ENCODE measurements around the gene LGALS1. TPM values are rescaled to one million over a fixed set of nuclear protein-coding genes. Genes with fewer than 3 reads are reported as not detected.

The LGALS1 gene
- total RNA-seq, 1 donor from 2014 or later: 1,816 TPM

DNA sequence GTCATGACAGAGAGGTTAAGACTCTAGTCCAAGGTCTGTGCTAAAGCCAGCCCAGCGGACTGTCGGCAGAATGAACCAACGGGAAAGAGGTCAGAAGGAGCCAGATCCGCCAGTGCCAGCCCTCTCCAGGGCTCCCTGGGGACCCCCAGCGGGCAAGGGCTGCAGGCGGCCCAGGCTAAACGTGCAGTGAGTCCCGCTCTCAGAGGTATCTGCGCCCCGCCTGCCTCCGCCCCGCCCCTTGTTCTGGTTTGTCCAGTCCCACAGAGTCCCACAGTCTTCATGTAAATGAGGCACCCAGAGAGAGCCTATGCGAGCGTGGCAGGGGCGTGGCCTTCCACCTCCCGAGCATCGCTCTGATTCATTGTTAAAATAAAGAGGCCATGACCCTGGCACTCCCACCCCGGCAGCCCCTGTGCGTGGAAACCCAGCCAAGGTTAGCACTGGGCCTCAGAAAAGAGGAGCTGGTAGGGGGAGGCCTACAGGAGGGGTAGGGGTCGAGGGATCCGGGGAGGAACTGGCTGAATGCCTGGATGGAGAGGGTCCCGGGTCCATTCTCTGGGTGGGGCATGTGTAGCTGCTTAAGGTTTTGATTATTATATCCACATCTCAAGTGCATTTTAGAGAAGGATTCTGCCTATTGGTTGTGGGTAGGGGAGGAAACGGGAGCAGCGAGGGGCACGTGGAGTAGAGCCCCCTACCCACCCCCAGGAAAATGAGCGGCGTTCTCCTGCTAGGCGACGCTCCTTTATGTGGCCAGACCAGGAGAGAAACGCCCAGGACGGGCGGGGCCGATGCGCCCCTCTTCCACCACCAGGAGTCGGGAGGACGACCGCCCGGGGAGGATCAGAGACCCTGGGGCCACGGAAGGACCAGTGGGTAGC lies 21.5 kb downstream of the LGALS1 start, which contains the start of gene TRIOBP:
Gene TRIOBP (plus strand): TSS at position 392 of the 881 bp plus-strand sequence. CDS start 4,318 bp downstream, outside the sequence.
- Histone ChIP-seq H3K27me3 (ENCODE audit: control insufficient read depth, insufficient read depth, low read length) (no peaks in the 10 kb centered on the region), H3K36me3 (ENCODE audit: control insufficient read depth, insufficient read depth, low read length) (peaks cover 12% of the 10 kb centered on the region), H3K4me3 (ENCODE audit: low read depth, low read length) (no peak within 1 kb of the TSS)
- TF ChIP-seq, protein P1, sequence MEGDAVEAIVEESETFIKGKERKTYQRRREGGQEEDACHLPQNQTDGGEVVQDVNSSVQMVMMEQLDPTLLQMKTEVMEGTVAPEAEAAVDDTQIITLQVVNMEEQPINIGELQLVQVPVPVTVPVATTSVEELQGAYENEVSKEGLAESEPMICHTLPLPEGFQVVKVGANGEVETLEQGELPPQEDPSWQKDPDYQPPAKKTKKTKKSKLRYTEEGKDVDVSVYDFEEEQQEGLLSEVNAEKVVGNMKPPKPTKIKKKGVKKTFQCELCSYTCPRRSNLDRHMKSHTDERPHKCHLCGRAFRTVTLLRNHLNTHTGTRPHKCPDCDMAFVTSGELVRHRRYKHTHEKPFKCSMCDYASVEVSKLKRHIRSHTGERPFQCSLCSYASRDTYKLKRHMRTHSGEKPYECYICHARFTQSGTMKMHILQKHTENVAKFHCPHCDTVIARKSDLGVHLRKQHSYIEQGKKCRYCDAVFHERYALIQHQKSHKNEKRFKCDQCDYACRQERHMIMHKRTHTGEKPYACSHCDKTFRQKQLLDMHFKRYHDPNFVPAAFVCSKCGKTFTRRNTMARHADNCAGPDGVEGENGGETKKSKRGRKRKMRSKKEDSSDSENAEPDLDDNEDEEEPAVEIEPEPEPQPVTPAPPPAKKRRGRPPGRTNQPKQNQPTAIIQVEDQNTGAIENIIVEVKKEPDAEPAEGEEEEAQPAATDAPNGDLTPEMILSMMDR (IDR thresholded peaks at IDR 0.05; ENCODE audit: insufficient read depth, low read length, severe bottlenecking): peak; percentile 53
- FAIRE-seq (no peak), DNase-seq (ENCODE audit: low read depth) (peak; percentile 93)

DNA sequence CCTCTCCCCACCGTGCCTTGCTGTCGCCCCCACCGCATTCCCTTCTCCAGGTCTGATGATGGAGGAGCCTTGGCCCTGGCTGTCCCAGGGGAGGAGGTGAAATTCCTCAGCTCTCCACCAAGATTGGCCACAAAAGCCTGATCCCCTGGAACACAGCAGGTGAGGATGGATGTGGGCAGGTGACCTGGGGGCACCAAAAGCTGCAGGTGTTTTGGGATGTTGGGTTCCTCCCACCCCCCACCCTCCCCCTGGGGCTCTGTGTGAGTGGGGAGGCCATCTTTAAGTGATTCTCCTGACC lies 22.1 kb downstream of the LGALS1 start:
- H3K27me3 ChIP-seq (ENCODE audit: control insufficient read depth, insufficient read depth, low read length): no peaks in the 10 kb centered on the region
- no peak for FAIRE-seq
- peaks cover 10% of the 10 kb centered on the region for H3K36me3 ChIP-seq (ENCODE audit: control insufficient read depth, insufficient read depth, low read length)
- TF ChIP-seq, protein P1 (IDR thresholded peaks at IDR 0.05; ENCODE audit: insufficient read depth, low read length, severe bottlenecking): no peak
- DNase-seq (ENCODE audit: low read depth): no peak
- H3K4me3 ChIP-seq (ENCODE audit: low read depth, low read length): no peak overlapping the region

DNA sequence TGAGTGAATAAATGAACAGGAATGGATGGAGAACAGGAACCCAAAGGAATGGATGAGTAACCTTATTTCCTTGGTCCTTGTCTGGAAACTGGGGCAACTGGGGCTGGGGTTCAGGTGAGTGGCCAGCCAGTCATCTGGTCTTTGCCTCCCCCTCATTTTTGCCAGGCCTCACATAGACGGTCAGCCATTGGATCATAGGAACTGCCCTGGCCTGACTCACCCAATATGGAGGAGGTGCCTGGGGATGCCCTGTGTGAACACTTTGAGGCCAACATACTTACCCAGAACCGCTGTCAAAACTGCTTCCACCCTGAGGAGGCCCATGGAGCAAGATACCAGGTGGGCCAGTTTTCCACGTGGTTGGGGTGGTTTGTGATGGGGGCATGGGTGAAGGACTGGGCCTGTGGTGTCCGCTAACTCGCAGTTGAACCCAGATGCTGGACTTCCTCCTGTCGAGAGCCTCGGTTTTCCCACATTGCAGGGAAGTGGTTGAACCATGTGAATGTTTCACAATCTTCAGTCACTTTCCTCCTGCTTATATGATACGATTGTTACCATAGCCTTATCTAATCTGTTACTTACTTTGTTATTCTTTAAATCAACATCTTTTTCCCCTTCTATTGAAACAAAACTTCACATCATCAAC lies 25.8 kb downstream of the LGALS1 start:
- Histone ChIP-seq H3K27me3 (ENCODE audit: control insufficient read depth, insufficient read depth, low read length) (no peaks in the 10 kb centered on the region), H3K4me3 (ENCODE audit: low read depth, low read length) (no peak overlapping the region), H3K36me3 (ENCODE audit: control insufficient read depth, insufficient read depth, low read length) (no peaks in the 10 kb centered on the region)
- TF ChIP-seq, protein P1 (IDR thresholded peaks at IDR 0.05; ENCODE audit: insufficient read depth, low read length, severe bottlenecking): no peak
- no peak for FAIRE-seq
- DNase-seq (ENCODE audit: low read depth): no peak

DNA sequence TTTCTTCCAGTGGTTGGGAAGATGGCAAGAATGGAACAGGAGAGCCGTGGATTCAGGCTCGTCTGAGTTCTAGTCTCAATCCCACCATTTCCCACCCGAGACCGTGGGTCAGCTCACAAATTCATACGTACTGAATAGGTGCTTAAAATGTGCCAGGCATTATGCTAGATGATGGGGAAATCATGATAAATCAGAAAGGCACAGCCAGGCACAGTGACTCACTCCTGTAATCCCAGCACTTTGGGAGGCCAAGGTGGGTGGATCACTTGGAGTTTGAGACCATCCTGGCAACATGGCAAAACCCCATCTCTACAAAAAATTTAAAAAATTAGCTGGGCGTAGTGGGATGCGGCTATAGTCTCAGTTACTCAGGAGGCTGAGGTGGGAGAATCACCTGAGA lies 28.5 kb downstream of the LGALS1 start:
- DNase-seq (ENCODE audit: low read depth) (no peak), FAIRE-seq (no peak)
- TF ChIP-seq, protein P1 (IDR thresholded peaks at IDR 0.05; ENCODE audit: insufficient read depth, low read length, severe bottlenecking): no peak
- H3K4me3 ChIP-seq (ENCODE audit: low read depth, low read length): no peak overlapping the region
- no peaks in the 10 kb centered on the region for H3K27me3 ChIP-seq (ENCODE audit: control insufficient read depth, insufficient read depth, low read length)
- no peaks in the 10 kb centered on the region for H3K36me3 ChIP-seq (ENCODE audit: control insufficient read depth, insufficient read depth, low read length)

DNA sequence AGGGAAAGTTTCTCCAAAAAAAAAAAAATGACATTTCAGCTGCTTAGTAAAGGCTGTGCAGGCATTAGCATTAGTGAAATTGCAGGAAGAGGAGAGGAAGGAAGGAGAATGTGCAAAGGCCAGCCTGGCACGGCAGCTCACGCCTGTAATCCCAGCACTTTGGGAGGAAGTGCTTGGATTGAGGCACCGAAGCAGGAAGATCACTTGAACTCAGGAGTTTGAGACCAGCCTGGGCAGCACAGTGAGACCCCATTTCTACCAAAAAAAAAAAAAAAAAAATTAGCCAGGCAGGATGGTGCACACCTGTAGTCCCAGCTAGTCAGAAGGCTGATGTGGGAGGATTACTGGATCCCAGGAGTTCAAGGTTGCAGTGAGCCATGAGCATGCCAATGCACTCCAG lies 29.2 kb downstream of the LGALS1 start:
- DNase-seq (ENCODE audit: low read depth) (no peak), FAIRE-seq (no peak)

More for the DNA sequence above, 29.2 kb downstream of the LGALS1 start:
- Histone ChIP-seq H3K36me3 (ENCODE audit: control insufficient read depth, insufficient read depth, low read length) (no peaks in the 10 kb centered on the region), H3K27me3 (ENCODE audit: control insufficient read depth, insufficient read depth, low read length) (no peaks in the 10 kb centered on the region), H3K4me3 (ENCODE audit: low read depth, low read length) (no peak overlapping the region)
- TF ChIP-seq, protein P1 (IDR thresholded peaks at IDR 0.05; ENCODE audit: insufficient read depth, low read length, severe bottlenecking): no peak
